ENCODE measurements around the gene ZNF621. TPM values are rescaled to one million over a fixed set of nuclear protein-coding genes. Genes with fewer than 3 reads are reported as not detected.

Gene ZNF621
- total RNA-seq, 1 donor from 2014 or later, result 13.3 TPM

- Histone ChIP-seq H3K36me3 (no peaks in the 10 kb centered on the region), H3K27ac (peak overlapping the region; percentile 22), H3K4me1 (peaks cover 12% of the 10 kb centered on the region), H3K27me3 (no peaks in the 10 kb centered on the region), H3K9me3 (no peaks in the 10 kb centered on the region), H3K4me3 (peak overlapping the region in 1 of 2 donors; percentile 4)
- peak in 1 of 2 donors; percentile 89 for DNase-seq (ENCODE audit: extremely low spot score in 2 of 2)
- intact Hi-C loops (cut with DNase I), result loop anchor here (5.0 to 10.0 kb wide), 3 partner anchors 610 to 1293 kb away; partner anchors contain the start of gene CTNNB1
- TF ChIP-seq POLR2A (IDR thresholded peaks at IDR 0.05), result no peak
- TF ChIP-seq POLR2AphosphoS5 (IDR thresholded peaks at IDR 0.05; ENCODE audit: insufficient read depth in 1 of 2, low read depth in 1 of 2), result peak in 1 of 2 donors; percentile 55
- peak; percentile 77 to 91 (median 87) for TF ChIP-seq CTCF (IDR thresholded peaks at IDR 0.05)
Observed at GRCh38 chr3:40584625-40585189, 59.9 kb downstream of the ZNF621 start.

GRCh38 chr3:40585381-40586016, 60.7 kb downstream of the ZNF621 start:
- no peaks in the 10 kb centered on the region for H3K36me3 ChIP-seq
- H3K27ac ChIP-seq, result no peak overlapping the region
- DNase-seq (ENCODE audit: extremely low spot score in 2 of 2), result peak in 1 of 2 donors; percentile 79
- peaks cover 12% of the 10 kb centered on the region for H3K4me1 ChIP-seq
- H3K4me3 ChIP-seq, result no peak overlapping the region
- H3K9me3 ChIP-seq, result no peaks in the 10 kb centered on the region
- no peaks in the 10 kb centered on the region for H3K27me3 ChIP-seq
- no peak for TF ChIP-seq POLR2A (IDR thresholded peaks at IDR 0.05)
- no peak for TF ChIP-seq CTCF (IDR thresholded peaks at IDR 0.05)
- TF ChIP-seq POLR2AphosphoS5 (IDR thresholded peaks at IDR 0.05; ENCODE audit: insufficient read depth in 1 of 2, low read depth in 1 of 2), result no peak
- intact Hi-C loops (cut with DNase I), result loop anchor here (10.0 kb wide), 2 partner anchors 609 to 1129 kb away; partner anchors contain the start of gene CTNNB1

GRCh38 chr3:40586901-40587300, 62.1 kb downstream of the ZNF621 start:
- Histone ChIP-seq H3K27me3 (no peaks in the 10 kb centered on the region), H3K4me3 (no peak overlapping the region), H3K27ac (no peak overlapping the region), H3K36me3 (no peaks in the 10 kb centered on the region), H3K4me1 (peaks cover 12% of the 10 kb centered on the region), H3K9me3 (no peaks in the 10 kb centered on the region)
- no peak for TF ChIP-seq POLR2AphosphoS5 (IDR thresholded peaks at IDR 0.05; ENCODE audit: insufficient read depth in 1 of 2, low read depth in 1 of 2)
- no peak for TF ChIP-seq POLR2A (IDR thresholded peaks at IDR 0.05)
- no peak for TF ChIP-seq CTCF (IDR thresholded peaks at IDR 0.05)
- DNase-seq (ENCODE audit: extremely low spot score in 2 of 2), result peak in 1 of 2 donors; percentile 52
- intact Hi-C loops (cut with DNase I), result loop anchor here (10.0 kb wide), 2 partner anchors 608 to 1128 kb away; partner anchors contain the start of gene CTNNB1

- Histone ChIP-seq H3K27ac (no peak overlapping the region), H3K4me1 (peaks cover 11% of the 10 kb centered on the region), H3K4me3 (no peak overlapping the region), H3K27me3 (no peaks in the 10 kb centered on the region), H3K36me3 (no peaks in the 10 kb centered on the region), H3K9me3 (no peaks in the 10 kb centered on the region)
- intact Hi-C loops (cut with DNase I), result loop anchor here (10.0 kb wide), 2 partner anchors 606 to 1126 kb away; partner anchors contain the start of gene CTNNB1
- peak in 1 of 2 donors; percentile 62 for DNase-seq (ENCODE audit: extremely low spot score in 2 of 2)
- TF ChIP-seq POLR2A (IDR thresholded peaks at IDR 0.05) (no peak), CTCF (IDR thresholded peaks at IDR 0.05) (no peak), POLR2AphosphoS5 (IDR thresholded peaks at IDR 0.05; ENCODE audit: insufficient read depth in 1 of 2, low read depth in 1 of 2) (no peak)
Observed at GRCh38 chr3:40588406-40588805, 63.6 kb downstream of the ZNF621 start.

Small RNA genes within 50 kb of the gene (small RNA-seq; reads per million reads assigned to genes)
- gene RNU5B-2P, result not detected

Other genes starting within 250 kb of the ZNF621 start
- gene EIF1B, start 215.3 kb upstream of the ZNF621 start, total RNA-seq, result 18.9 TPM
- 3.9 TPM for gene ENTPD3, start 137.8 kb upstream of the ZNF621 start, total RNA-seq
- gene RPL14, start 67.6 kb upstream of the ZNF621 start, total RNA-seq, result 500 TPM
- 3.2 TPM for gene ZNF619, start 47.8 kb upstream of the ZNF621 start, total RNA-seq
- gene ZNF620, start 18.9 kb upstream of the ZNF621 start, total RNA-seq, result 1.5 TPM